NCI-H524 (cell line): Measurements from ENCODE around the gene CD247.

ENCODE experiments used
- DNase-seq, 2 experiments: peaks; one replicate each; lab custom pipeline; 2025; lab: John Stamatoyannopoulos, UW

Gene CD247

DNA sequence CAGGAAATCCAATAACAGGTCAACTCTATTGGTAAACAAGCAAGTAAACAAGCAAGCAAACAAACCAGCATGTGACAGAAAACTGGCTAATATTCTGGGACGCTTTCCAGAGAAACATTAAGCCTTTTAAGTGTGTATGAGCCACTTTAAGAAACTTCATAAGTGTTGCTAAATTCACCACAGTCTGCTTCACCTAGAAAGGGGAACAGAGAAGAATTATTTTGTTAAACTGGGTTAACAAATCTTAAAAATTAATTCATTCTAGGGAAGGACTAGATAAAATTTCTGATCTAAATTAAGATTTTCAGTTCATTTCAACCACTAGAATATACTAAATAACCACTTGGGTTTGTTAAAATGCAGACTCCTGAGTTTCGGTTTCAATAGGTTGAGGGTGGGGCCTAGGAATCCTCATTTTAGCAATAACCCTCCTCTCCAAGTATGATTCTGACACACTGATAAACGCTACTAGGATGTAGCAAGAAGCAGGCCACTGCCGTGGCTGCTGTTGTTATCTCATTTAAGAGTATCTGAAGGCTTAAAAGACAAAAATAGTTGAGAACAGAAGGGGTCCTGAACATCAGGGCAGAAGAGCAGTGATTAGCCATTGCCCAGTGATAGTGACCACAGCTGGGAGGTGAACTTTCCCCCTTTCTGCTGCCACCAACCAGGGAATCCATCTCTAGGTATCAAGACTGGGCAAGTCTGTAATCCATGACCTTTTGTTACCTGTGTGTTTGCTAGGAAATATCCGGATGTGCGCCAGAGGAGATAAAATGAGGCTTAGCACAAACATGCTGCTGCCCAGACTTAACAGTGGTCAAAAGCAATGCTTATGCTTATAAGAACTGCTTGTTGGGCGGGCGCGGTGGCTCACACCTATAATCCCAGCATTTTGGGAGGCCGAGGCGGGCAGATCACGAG is 24.0 kb upstream of the CD247 start:
- DNase-seq = no peak

GRCh38 chr1:167541610-167542009 is 23.3 kb upstream of the CD247 start:
- DNase-seq = no peak

GRCh38 chr1:167541003-167541402 is 22.7 kb upstream of the CD247 start:
- DNase-seq = no peak

DNA sequence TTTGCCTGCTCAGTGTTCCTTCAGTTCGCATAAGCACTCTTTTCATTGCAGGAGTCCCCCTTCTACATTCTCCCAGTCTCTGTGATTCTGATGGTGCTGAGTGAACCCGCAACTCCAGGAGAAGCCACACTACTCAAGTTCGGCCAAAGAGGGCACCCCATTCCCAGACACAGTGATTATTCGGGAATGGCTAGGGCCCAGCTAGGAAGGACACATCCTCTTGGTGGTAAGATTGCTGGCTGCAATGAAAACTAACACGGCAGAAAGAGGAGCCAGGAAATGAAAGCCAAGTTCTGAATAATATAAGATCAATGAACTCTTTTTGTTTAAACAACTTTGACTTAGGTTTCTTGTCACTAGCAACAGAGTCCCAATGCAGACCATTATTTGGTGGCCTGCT is 20.3 kb upstream of the CD247 start:
- DNase-seq = peak; percentile 5 to 6

GRCh38 chr1:167533851-167534300 is 15.5 kb upstream of the CD247 start:
- DNase-seq = peak; percentile 70 to 85

- no peak for DNase-seq
Measured at GRCh38 chr1:167532964-167533824, 14.9 kb upstream of the CD247 start.

DNA sequence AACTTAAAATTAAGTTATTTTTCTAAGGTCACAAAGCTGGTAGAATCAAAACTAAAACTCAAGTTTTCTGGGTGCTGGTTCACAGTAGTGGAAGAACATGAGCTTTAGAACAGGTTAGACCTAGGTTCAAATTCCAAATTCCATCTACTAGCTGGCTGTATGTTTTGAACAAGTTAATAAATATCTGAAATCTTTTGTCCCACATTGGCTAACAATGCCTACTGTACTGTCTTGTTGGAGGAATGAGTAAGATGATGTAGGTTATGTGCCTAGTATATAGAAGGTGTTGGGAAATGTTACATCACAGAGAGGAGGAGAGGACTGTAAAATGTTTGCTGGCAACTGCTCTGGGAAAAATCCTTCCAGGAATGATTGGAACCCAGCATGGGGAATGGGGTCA is 14.0 kb upstream of the CD247 start:
- no peak for DNase-seq

DNA sequence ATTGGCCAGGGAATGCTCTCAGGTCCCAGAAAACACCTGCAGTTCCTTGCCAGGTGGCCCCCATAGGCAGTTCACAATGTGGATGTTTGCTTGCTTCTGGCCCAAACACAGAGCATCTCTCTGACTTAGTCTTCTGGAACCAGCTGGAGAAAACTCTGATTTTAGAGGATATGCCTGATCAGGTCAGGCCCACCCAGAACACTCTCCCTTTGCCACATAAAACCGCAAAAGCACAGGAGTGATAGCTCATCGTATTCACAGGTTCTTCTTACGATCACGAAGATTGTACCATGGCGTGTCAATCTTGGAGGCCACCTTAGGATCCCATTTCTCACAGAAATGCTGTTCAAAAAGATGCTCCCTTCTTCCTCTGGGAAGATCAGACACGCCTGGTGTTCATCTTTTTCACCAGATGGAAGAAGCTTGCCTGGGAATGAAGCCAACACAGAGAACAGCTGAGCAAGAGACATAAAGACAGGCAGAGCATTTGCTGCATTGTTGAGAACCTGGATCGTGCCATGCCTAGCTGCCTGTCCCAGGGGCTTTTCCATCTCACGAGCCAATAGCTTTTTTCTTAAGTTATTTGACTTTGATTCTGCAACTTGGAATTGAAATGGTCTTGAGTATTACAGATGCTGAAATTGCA is 11.6 kb upstream of the CD247 start:
- peak; percentile 67 to 85 for DNase-seq

GRCh38 chr1:167528057-167528728 is 9.9 kb upstream of the CD247 start:
- no peak for DNase-seq

GRCh38 chr1:167526667-167527383 is 8.5 kb upstream of the CD247 start:
- DNase-seq = no peak

- no peak for DNase-seq
Measured at GRCh38 chr1:167524651-167525050, 6.3 kb upstream of the CD247 start.

GRCh38 chr1:167522246-167522645 is 3.9 kb upstream of the CD247 start:
- no peak for DNase-seq

DNA sequence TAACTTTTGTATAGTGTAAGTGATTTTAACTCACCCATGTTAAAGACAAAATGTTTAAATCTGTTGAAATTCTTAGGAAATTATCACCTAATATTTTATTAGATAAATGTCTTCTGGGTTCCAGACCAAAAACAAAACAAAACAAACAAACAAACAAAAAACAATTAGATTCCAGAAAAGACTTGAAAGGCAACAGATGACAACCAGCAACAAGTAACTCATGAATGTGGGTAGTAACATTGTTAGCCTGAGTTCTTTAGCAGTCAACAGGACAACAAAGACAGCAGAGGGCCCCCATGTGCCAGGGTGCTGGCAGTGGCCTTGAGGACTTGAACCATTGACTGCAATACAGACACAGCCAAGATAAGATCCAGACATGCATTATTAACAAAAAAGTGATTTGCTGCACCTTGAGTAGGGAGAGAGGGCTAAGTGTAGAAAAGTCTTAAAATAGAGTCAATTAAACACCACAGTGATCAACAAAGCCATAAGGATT is 2.4 kb upstream of the CD247 start:
- DNase-seq = no peak

- DNase-seq = no peak
Measured at GRCh38 chr1:167517535-167518330, 596 bp downstream of the CD247 start.

- DNase-seq = no peak
Measured at GRCh38 chr1:167516404-167517388, 1.6 kb downstream of the CD247 start.

- DNase-seq = no peak
Measured at GRCh38 chr1:167515893-167516321, 2.4 kb downstream of the CD247 start.

DNA sequence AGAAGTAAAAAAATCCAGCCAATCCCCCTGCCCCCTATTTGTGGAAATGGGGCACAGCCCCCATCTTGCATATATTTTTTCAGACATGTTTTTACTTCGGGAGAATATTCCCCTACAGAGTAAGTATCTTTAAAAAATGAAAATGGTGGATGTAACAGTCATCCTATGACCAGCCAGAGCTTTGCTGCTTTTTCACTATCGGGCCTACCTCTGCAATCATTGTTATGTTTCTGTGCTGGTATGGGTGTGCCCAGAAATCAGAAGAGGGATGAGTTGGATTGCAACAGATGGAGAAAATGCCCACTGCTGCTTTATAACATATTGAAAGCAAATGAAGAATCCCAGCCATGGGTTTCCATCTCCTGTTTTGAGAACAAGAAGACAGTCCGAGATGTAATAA is 2.9 kb downstream of the CD247 start:
- no peak for DNase-seq

DNA sequence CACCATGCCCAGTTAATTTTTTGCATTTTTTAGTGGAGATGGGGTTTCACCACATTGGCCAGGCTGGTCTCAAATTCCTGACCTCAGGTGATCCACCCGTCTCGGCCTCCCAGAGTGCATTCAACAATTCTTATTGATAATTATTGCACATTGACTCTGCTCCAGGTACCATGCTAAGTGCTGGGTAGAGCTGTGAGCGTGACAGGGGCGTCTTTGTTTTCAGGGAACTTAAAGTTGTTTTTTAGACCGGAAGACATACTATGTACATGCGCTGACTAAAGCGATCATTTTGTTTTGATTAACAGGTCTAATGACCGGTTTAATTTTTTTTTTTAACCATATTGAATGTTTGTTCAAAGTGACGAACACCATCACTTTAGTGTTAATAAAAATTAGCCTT is 4.0 kb downstream of the CD247 start:
- DNase-seq = no peak
